GM21786 (cell line): ENCODE results near the gene MPHOSPH6.
"Not testable (repeated sequence)": the region's sequence is repeated elsewhere in the genome, so short reads cannot be mapped to it uniquely, and the experiment has no call there.

ENCODE experiments used
- ATAC-seq: cut with Tn5 transposase; IDR thresholded peaks from one replicate; pipeline ENCODE4 v1.9.1; 2021; ENCODE audit not compliant: unreplicated experiment

MPHOSPH6 gene, protein sequence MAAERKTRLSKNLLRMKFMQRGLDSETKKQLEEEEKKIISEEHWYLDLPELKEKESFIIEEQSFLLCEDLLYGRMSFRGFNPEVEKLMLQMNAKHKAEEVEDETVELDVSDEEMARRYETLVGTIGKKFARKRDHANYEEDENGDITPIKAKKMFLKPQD

DNA sequence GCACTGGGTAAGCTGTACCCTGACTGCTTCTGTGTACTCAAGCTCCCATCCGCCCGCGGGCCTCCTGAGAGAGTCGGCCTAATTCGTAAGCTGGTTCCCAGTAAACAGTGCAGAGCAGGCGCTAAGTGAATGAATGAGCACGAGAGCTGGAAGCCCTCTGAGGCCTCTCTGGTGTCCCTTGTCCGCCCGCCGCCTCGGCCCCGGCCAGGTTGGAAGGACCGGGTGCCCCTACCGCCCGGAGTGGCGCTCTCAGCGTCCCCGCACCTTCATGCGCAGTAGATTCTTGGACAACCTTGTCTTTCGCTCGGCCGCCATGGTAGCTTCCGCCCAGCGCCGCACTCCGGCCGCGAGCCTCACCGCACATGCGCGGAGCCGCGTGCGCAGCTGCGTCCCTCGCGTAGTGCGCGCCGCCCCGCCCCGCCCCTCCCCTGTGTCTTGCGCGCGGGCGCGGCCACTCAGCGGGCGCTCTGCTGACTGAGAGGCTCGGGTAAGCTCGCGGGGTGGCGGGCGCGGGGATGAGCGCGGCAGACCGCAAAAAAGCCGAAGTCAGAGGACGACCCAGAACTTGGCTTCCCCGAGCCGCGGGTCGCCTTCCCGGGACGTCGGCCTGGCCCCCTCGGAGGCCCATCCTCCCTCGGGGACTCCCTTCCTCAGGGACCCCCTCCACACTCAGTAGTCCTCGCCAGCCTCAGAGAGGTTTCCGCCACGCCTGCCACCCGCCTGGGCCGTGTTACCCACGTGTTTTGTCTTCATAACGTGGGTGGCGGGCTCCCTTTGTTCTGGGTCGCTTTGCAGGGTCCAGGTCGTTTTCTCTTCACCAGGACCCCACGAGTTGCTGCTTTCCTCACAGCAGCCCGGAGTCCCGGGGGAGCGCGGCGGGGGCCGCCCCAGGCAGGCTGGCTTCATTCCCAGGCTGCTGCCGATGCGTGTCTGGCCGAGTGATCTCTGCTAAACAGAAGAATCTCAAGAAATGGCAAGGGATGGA, at the start of gene MPHOSPH6:
Gene MPHOSPH6, minus strand, starts transcription at position 364 of the 985 bp plus-strand sequence. Its CDS starts 49 bp downstream, at position 315.
- ATAC-seq = peak; percentile 94

DNA sequence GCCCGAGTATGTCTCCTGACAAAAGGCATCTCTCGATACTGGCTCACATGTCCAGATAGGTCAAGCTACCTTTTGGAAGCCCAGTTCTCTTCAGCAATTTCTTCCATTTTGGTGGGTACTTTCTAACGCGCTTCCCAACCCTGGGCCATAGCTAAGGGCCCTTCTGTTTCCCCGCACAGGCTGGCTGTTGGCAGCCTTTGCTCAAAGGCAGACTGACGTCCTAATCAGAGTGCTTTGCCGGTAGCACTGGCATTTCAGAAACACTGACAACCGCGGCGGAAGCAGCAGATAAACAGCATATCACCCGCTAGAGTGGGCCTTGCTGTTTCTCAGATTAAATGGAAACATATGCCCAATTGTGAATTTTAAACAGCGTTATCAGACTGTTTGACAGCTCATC, 49.3 kb upstream of the MPHOSPH6 start:
- ATAC-seq = no peak

GRCh38 chr16:82209314-82209713, 39.3 kb upstream of the MPHOSPH6 start:
- not testable (repeated sequence) for ATAC-seq

DNA sequence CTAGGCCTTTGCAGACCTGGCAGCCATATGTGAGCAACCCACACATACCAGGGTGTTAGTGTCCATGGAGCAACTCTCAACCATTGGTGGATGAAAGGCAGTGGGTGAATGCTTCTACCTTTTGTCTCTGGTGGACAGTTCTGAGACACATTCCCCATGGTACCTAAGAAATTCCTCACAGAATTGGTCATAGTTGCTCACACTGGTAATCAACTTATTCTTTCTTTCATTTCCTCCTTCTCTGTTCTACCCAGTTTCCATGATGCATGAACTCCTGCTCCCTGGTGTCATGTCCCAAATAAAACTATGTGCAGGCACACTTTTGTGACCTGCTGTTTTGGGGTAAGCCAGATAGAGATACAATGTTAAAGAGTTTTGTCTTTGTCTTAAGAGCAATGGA, 33.2 kb upstream of the MPHOSPH6 start:
- no peak for ATAC-seq

DNA sequence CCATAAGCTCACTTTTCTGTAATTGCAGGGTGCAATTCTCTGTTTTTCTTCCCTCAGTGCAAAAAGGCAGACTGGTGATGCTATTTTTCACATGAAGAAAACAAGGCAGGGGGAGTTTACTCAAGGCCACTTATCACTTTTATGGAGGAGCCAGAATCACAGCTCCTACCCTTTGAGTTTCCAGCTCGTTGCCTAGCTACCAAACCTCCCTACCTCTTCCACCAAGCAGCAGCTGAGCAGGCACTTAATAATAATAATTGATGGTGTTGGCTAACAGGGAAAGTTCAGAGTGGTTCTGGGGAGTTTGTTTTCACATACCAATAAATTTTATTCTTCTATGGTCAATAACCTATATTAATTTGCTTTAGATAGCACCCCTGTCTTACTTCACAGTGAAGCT, 31.9 kb upstream of the MPHOSPH6 start:
- no peak for ATAC-seq

DNA sequence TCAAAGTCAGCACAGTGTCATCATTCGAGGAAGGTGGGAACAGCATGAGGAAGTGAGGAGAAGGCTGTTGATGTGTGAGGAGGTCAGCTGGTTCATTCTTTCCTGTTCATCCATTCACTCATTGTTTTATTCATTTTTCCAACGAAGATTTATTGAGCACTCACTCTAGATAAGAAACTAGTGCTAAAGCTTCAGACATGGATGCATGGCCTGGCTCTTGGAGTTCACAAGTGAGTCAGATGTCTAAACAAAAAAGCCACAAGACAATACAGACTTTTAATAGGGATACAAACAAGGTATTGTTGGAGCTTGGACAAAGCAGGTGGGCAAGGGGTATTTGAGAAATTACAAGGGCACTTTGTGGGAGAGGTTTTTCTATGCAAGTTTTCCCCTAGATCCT, 31.3 kb upstream of the MPHOSPH6 start:
- ATAC-seq = no peak

DNA sequence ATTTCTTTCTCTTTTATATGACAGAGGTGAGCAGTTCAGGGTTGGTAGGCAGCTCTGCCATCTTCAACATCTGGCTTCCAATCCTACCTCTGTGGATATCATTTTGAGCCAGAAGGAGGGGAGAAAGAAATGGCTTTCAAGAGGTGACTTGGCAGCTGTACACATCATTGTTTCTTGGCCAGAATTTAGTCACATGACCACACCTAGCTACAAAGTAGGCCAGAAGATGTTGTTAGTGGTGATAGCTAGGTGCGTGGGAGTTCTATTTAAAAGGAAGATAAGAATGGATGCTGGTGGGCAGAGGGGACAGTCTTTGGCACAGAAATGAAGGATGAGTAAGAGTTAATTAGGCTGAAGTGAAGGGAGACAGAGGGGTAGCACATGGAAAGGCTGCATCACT, 29.2 kb upstream of the MPHOSPH6 start:
- no peak for ATAC-seq

DNA sequence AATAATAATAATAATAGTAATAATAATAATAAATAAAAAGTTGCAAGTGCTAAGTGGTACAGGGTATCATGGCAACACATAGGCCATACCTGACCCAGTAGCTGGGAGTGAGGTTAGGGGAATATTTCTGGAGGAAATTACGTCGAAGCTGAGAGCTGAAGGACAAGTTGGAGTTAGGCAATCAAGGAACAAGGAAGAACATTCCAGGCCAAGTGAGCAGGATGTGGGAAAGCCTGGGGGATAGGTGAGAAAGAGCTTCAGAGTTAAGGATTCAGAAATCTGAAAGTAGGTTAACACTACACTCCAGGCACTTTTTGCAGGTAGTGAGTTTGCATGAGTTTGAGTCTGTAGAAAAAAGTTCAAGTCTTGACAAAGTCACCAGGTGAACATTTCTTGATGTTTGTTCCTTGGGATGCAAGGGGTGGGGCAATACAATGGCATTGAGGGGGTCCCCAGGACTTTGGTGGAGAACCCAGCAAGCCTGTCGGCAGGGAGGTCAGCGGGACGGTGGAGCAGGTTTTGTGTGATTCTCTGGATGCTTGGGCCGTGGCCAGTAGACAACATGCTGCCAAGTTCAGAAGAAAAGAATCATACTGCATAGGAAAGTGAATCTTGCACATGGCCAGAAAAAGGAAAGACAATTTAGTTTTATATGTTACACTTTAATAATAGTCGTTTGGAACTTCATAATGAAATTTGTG, 27.7 kb upstream of the MPHOSPH6 start:
- no peak for ATAC-seq

DNA sequence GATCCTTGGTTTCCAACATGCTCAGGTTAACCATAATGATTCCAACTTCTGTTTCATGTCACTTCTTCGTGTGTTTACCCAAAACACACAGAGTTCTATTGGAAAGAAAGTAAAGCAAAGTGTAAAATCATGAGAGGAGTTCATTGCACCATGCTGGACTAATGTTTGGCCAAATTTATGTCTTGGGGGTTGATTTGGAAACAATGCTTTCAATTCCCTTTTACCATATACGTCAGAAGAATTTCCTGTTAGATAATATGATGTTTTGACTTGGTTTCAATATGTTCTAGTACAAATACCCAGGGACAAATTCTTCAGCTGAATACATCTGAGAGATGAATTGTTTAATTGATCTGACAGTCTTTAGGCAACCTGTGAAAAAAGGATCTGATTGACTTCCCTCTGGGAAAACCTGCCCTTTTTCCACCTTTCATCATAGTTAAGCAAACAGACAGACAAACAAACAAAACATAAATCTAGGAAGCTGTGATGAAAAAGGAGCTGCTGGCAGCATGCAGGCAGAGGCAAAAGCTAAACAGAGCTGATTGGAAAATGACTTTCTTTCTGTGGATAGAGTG, 26.0 kb upstream of the MPHOSPH6 start:
- ATAC-seq = no peak

DNA sequence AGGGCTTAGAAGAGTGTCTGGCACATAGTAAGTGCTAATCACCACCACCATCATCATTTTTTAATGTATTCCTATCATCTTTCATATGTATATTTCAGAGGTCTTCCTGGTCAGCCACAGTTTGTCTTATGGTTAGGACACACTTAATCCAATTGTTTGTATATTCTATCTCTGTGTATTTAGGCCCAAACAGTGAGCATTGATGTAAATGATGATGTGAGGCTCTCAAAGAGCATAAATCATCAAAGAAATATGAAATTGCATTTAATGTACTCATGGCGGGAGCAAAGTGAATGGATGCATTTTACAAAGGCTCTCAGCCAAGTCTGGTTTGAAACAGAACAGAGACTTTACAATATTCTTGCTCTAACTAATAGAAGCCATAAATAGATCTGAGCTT, 24.1 kb upstream of the MPHOSPH6 start:
- no peak for ATAC-seq

- ATAC-seq = no peak
Measured at GRCh38 chr16:82192665-82193064, 22.6 kb upstream of the MPHOSPH6 start.

GRCh38 chr16:82190386-82190785, 20.4 kb upstream of the MPHOSPH6 start:
- no peak for ATAC-seq

DNA sequence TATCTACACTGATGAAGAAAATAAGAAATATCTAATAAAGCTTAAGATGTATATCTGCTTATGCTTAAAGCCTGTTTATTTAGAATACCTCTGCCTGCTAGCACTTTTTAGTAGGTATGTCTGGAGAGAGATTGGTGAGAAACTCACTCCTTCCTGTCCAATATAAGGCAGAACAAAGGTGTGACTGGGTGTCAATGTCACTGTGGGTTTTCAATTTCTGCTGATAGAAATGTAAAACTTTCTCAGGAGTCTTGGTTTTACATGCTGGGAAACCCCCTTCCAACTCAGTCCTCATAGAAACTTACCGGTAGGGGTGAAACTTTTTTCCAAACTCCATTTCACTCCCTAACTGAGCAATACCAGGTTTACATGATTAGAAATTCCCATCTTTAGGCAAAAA, 17.8 kb upstream of the MPHOSPH6 start:
- ATAC-seq = no peak

GRCh38 chr16:82185012-82185411, 15.0 kb upstream of the MPHOSPH6 start:
- ATAC-seq = no peak

DNA sequence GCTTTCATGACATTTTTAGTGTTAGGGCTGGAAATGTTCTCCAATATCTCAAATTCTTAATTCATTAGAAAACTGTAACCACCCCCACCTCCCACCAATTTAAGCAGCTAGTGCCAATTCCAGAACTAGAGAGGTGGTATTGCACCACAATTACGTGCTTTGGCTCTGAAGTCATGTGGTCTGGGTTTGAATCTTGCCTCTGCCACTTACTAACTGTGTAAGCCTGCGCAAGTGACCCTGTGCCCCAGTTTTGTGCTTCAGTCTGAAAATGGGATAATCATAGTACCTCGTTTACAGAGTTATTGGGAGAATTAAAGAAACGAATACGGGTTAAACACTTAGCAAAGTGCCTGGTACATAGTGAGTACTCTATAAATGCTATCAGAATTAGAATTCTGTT, 14.2 kb upstream of the MPHOSPH6 start:
- ATAC-seq = no peak

DNA sequence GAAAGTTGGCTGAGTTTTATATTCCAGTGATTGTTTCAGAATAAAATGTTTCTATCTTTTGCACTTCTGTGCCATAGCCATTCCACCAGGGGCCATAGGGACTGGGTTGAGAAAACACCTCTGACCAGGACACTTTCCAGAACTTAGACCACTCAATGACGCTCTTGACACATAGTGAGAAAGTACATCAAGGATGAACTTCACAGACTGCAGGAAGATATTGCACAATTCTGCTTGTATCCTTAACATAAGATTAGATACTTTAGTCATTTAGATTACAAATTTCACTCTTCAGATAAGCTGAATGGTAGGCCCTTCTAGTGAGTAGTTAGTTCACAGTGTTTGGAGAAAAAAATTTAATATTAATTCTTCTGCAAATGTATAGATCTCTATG, 13.0 kb upstream of the MPHOSPH6 start:
- ATAC-seq = no peak

DNA sequence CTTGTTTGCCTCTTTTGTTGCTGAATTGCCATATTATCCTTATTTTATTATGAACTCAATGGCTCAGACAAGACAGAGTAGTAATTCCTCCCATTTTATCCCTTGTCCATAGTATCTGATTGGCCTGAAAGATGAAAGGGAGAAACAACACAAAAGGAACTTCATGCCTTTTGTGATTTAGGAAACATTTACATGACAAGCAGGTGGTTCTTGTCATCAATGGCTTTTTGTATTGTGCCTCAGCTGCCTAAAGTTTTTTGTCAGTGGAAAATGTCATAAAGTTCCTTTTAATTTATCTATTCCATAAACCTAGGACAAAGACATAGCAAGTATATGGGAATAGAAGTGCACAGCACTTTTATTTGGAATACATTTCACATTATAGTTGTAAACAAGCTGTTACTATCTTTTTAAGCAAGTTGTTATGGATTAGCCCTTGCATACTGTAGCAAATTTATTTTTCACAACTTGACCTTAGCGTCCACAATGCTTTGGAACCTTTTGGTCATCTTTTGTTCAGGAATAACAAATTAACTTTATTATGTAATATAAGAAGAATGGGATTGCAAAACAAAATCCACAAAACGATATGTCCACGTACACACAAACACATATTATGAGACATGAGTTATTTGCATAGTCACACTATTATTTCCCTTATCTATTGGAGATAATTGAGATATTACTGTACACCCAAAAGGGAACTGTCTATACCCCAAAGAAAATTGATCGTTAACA, 12.4 kb upstream of the MPHOSPH6 start:
- ATAC-seq = no peak

DNA sequence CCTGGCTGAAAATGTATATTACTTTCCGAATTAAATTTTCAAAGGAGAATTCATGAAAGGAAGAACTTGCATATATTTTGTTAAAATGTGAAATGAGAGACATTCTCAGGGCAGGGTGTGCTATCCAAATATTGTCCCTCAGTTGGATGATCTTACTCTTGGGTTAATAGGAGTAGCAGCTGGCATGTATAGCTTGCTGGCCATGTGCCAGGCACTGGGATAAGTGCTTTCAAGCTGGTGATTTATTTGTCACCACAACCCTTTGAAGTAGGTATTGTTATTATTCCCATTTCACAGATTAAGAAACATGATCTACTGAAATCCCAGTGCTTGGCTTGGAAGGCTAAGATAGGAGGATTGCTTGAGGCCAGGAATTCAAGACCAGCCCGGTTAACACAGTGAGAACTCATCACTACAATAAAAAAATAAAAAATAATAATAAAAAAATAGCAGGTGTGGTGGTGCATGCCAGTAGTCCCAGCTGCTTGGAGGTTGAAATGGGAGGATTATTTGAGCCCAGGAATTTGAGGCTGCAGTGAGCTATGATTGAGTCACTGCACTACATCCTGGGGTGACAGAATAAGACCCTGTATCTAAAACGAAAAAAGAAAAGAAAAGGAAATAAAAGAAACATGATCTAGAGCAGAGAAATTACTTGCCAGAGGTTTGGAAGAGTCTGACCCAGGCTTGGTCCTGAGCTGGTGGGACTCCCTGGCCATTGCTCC, 11.6 kb upstream of the MPHOSPH6 start:
- ATAC-seq = no peak

GRCh38 chr16:82178352-82178751, 8.3 kb upstream of the MPHOSPH6 start:
- ATAC-seq = no peak

DNA sequence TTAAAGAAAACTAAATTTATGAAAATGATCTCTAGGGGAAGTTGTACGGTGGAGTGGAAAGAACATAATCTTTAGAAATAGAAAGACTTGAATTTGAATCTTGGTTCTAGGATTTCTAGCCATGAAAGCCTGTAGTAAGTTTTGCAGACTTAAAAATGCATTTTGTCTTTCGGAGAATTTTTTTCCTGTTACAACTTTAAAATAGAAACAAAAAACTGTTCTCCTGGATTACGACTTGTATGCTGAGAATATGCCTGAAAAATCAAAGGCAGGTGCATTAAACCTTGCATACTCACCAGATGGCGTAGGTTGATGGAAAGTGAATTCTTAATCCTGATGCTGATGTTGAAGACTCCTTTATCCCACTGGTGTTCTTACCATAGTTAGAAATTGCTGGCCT, 7.5 kb upstream of the MPHOSPH6 start:
- no peak for ATAC-seq
